ENCODE measurements around the gene ZNF117.
"Not testable (repeated sequence)": the region's sequence is repeated elsewhere in the genome, so short reads cannot be mapped to it uniquely, and the experiment has no call there.

ZNF117 gene

GRCh38 chr7:64990936-64991335 lies at the start of gene ZNF117:
TSS of gene ZNF117 (minus strand) at chr7:64991036.
- no peak for DNase-seq

GRCh38 chr7:65038767-65039166 lies 47.9 kb upstream of the ZNF117 start:
- DNase-seq = peak in 35 of 51 donors; percentile 4 to 40 (median 16)

DNA sequence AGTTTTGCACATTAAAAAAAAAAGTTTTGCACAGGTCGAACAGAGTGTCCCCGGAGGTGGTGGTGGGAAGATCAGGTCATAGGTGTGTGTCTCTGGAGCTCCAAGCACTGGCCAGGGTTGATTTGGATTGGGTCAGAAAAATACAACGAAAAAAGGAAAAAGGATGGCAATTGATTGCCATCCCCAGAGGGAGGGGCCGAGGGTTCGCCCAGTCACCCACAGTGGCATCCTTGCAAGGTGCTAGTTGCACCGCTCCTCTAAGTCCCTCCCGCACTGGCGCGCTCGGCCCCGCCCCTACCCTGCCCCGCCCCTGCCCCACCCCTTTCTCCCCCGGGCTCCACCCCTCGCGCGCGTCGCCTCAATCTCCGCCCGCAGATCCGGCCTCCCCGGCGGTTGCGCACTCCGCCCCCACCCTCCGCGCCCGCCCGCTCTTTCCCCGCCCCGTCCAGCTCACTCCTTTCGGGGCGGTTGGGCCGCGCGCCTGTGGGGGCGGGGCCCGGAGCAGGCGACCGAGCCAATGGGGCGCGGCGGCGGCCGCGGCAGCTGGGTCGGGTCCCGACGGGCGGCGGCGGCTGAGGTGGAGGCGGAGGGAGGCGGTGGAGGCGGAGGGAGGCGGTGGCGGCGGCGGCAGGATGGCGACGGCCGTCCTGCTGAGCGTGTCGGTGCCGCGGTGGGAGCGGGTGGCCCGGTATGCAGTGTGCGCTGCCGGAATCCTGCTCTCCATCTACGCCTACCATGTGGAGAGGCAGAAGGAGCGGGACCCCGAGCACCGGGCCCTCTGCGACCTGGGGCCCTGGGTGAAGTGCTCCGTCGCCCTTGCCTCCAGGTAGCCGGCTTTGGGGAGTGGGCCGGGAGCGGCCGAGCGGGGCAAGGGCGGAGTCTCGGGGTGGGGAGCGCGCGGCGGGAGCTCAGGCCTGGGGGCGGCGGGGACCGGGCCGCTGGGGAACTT lies 47.2 kb upstream of the ZNF117 start:
- peak; percentile 39 to 96 (median 88) for DNase-seq

DNA sequence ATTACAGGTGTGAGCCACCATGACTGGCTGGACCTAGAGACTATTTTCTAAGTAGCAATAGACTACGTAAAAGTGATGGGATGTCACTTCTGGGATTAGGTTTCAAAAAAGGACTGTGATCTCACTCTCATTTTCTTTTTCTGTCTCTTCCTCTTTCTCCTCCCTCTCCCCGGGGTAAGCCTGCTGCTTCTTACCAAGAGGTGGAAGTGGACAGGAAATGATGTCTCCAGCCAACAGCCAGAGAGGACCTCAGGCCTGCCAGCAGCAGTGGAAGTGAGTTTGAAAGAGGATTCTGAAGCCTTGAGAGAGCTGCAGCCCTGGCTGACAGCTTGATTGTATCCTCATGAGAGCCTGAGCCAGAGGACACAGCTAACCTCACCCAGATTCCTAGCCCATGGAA lies 45.7 kb upstream of the ZNF117 start:
- DNase-seq = peak in 12 of 51 donors; percentile 1 to 16 (median 3)

GRCh38 chr7:65035469-65035868 lies 44.6 kb upstream of the ZNF117 start:
- DNase-seq = not testable (repeated sequence)

- DNase-seq = not testable (repeated sequence)
These were observed 43.4 kb upstream of the ZNF117 start for GRCh38 chr7:65034120-65034782.

DNA sequence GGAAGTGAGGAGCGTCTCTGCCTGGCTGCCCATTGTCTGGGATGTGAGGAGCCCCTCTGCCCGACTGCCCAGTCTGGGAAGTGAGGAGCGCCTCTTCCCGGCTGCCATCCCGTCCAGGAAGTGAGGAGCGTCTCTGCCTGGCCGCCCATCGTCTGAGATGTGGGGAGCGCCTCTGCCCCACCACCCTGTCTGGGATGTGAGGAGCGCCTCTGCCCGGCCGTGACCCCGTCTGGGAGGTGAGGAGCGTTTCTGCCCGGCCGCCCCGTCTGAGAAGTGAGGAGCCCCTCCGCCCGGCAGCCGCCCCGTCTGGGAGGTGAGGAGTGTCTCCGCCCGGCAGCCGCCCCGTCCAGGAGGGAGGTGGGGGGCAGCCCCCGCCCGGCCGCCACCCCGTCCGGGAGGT lies 42.6 kb upstream of the ZNF117 start:
- not testable (repeated sequence) for DNase-seq

- DNase-seq = not testable (repeated sequence)
These were observed 34.2 kb upstream of the ZNF117 start for GRCh38 chr7:65025023-65025422.

GRCh38 chr7:65020978-65021377 lies 30.1 kb upstream of the ZNF117 start:
- DNase-seq = peak in 8 of 51 donors; percentile 0 to 31 (median 16)

GRCh38 chr7:65009881-65010280 lies 19.0 kb upstream of the ZNF117 start:
- not testable (repeated sequence) for DNase-seq

DNA sequence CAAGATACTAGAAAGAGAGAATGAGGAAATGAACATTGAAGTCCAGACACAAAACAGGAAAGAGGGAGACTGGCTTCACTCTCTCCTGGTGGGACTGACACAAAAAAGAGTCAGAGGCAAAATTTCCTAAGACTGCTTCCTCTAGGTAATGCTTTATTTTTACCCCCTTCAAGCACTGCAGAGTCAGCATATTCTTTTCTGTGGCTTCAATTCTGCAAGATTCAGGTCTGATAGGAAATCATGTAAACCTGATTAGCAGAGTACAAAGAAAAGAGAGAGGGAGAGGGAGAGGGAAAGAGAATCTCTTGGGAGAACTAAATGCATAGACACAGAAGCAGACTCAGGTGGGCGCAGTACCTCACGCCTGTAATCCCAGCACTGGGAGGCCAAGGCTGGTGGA lies 18.6 kb upstream of the ZNF117 start:
- not testable (repeated sequence) for DNase-seq

- peak in 3 of 51 donors; percentile 10 to 37 (median 35) for DNase-seq
These were observed 16.2 kb upstream of the ZNF117 start for GRCh38 chr7:65007036-65007435.

- peak; percentile 63 to 99 (median 93) for DNase-seq
These were observed 15.5 kb upstream of the ZNF117 start, which contains the start of gene ERV3-1 for GRCh38 chr7:65006094-65006992. TSS of gene ERV3-1 (minus strand) at chr7:65006687. CDS start at chr7:64993026, 13,661 bp downstream.

- DNase-seq = no peak
These were observed 13.7 kb upstream of the ZNF117 start for GRCh38 chr7:65004575-65004974.

- no peak for DNase-seq
These were observed 12.2 kb upstream of the ZNF117 start for GRCh38 chr7:65002972-65003585.

GRCh38 chr7:65001291-65001814 lies 10.5 kb upstream of the ZNF117 start:
- no peak for DNase-seq

DNA sequence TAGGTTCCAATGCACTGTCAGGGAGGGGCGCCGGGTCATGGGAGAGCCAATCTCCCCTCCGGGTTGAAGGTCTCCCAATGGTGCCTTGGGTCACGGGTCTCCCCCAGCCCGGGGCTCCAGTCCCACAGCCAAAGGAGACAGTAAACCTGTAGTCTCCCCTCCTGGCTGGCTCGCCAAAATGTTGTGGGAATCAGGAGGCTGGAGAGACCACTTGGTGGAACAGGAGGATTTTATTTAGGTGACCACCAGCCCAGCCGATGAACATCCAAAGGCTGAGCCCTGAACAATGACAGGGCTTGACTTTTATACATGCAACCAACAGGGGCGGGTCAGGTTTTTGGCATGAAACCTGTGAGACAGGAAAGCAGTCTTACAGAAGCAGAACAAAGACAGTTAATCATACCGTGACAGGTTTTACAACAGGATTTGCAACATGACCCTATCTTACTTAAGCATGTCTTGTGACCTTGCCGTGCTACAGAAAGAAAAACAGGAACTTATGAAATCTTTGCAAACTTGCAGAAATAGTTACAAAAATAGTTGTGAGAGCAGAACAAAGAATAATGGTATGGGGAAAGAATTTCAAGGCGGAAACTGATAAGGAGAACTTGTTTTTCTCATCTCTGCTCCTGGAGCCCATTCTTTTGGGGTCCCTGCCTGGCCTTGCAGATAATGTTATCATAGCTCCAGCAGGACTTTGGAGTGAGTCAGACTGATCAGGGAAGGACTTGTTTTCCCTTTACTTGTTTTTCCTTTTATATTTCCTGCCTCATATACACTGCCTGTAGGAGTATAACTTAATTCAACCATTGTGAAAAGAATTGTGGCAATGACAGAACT lies 8.5 kb upstream of the ZNF117 start:
- DNase-seq = no peak

DNA sequence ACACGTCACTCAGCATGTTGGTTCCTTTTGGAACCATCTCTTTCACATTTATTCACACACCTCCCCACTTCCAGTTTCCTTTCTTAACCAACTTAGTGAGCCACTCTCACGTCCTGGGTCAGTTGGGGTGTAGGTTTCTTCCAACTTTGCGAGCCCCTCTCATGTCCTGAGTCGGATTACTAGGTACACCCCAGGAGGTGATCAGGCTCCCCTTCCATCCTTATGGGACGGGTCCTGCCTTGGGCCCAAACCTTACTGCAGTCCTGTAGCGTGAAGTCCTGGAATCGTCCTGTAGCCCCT lies 8.0 kb upstream of the ZNF117 start:
- DNase-seq = no peak

- DNase-seq = no peak
These were observed 7.1 kb upstream of the ZNF117 start for GRCh38 chr7:64997927-64998391.
